Sigmoid colon (tissue), 7 donors: ENCODE data around the gene RIOK2. TPM values are rescaled to one million over a fixed set of nuclear protein-coding genes. Genes with fewer than 3 reads are reported as not detected.

ENCODE experiments used
- DNase-seq: peaks from one replicate; pipeline ENCODE4 v3.0.0-alpha.2; 2019
- H3K27ac ChIP-seq, 4 donors: fragments of 200-600 bp; sonication (generic); one replicate each; pipeline ENCODE4 v1.5.1; 2016 to 2019; ENCODE audit warnings: mild to moderate bottlenecking in 1 of 4
- H3K27me3 ChIP-seq, 3 donors: fragments of 200-600 bp; sonication (generic); one replicate each; pipeline ENCODE4 v1.5.1; 2019; ENCODE audit warnings: mild to moderate bottlenecking in 1 of 3
- H3K36me3 ChIP-seq, 4 donors: fragments of 200-600 bp; sonication (generic); one replicate each; pipeline ENCODE4 v1.5.1; 2016 to 2019
- H3K4me1 ChIP-seq, 4 donors: fragments of 200-600 bp; sonication (generic); one replicate each; pipeline ENCODE4 v1.5.1; 2017 to 2019
- H3K4me3 ChIP-seq, 4 donors: fragments of 200-600 bp; sonication (generic); one replicate each; pipeline ENCODE4 v1.5.1; 2017 to 2019; ENCODE audit warnings: mild to moderate bottlenecking in 2 of 4, moderate library complexity in 1 of 4
- H3K9me3 ChIP-seq, 4 donors: fragments of 200-600 bp in 3 of 4; sonication (generic) in 3 of 4; one replicate each; pipeline versions ENCODE4 v1.5.1 to v1.6.1; 2013 to 2019
- CTCF ChIP-seq, 4 experiments: fragments of 450-650 bp in 3 of 4; fragments of 200-600 bp in 1 of 4; IDR thresholded peaks; one replicate each; pipeline ENCODE4 v1.5.1; 2016 to 2019; ENCODE audit warnings: antibody characterized with exemption in 4 of 4, mild to moderate bottlenecking in 3 of 4, moderate library complexity in 2 of 4
- EP300 ChIP-seq, 4 donors: sonication (generic); formaldehyde crosslinking; IDR thresholded peaks; one replicate each; pipeline ENCODE4 v1.6.1; 2017; ENCODE audit warnings: antibody characterized with exemption in 4 of 4
- POLR2A ChIP-seq, 2 donors: fragments of 450-650 bp; IDR thresholded peaks; one replicate each; pipeline ENCODE4 v1.6.1; 2016; ENCODE audit warnings: antibody characterized with exemption in 2 of 2, mild to moderate bottlenecking in 2 of 2, moderate library complexity in 2 of 2
- POLR2AphosphoS5 ChIP-seq, 4 donors: sonication (generic); formaldehyde crosslinking; IDR thresholded peaks; one replicate each; pipeline ENCODE4 v1.6.1; 2017; ENCODE audit warnings: antibody characterized with exemption in 4 of 4
- WGBS, 2 donors: extraction: QIAGEN DNeasy Blood & Tissue Kit; methylation state at CpG; one replicate each; pipeline ENCODE4 v1.1.7; 2013; 5-methylcytosine and 5-hydroxymethylcytosine counted together
- intact Hi-C: fragments of 100-400 bp; cut with DNase I; formaldehyde crosslinking; loops from one replicate; pipeline ENCODE4 v1.15.1; 2023
- polyA plus RNA-seq, 3 donors: library from polyadenylated mRNA; stranded (reverse); fragments of 200-250 nt; gene quantifications; one replicate each; pipeline ENCODE4 v1.2.3, GENCODE V29; 2013
- total RNA-seq, 4 donors: library from RNA; depleted of rRNA; stranded (reverse); fragments of >200 nt; gene quantifications; one replicate each; pipeline ENCODE4 v1.1.0, GENCODE V29; 2016
- donor health status: healthy with polysubstance abuse.
- donor health status: Bipolar disorder and iron deficiency.
- donor health status: healthy.

The RIOK2 gene
- total and polyA plus RNA-seq, 7 donors: 7.8 to 28.0 (median 16.1) TPM

DNA sequence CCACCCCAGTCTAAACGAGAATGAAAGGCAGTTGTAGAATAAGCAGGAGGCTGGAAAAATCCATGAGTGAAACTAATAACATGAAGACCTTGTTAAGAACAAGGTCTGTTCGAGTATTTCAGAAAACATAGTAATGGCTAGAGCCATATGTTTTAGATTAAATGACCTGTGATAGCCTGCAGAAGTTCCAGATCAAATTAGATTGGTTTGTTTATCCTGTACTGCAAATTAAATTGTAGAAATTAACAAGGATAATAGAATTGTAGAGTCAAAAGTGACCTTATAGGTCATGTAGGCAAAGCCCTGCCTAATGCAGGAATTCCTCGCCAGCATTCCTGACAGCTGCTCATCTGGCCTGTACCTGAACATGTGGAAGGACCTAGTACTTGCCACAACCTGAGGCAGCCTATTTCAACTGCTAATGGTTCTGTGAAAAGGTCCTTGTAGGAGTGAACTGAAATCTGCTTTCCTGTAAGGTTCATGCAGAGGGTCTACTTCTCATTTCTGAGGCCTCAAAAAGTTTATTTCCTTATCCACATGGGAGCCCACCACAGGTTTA lies 57.8 kb downstream of the RIOK2 start:
- Histone ChIP-seq H3K4me1 (no peaks in the 10 kb centered on the region), H3K27me3 (no peaks in the 10 kb centered on the region), H3K9me3 (no peaks in the 10 kb centered on the region), H3K4me3 (no peak overlapping the region), H3K27ac (no peak overlapping the region), H3K36me3 (no peaks in the 10 kb centered on the region)
- TF ChIP-seq POLR2AphosphoS5 (IDR thresholded peaks at IDR 0.05) (no peak), EP300 (IDR thresholded peaks at IDR 0.05) (no peak), CTCF (IDR thresholded peaks at IDR 0.05) (no peak), POLR2A (IDR thresholded peaks at IDR 0.05) (no peak)
- 79 to 83% methylated on average over 3 of the region's 3 CpGs for WGBS, 2 donors
- intact Hi-C loops: no loop called here
- no peak for DNase-seq

DNA sequence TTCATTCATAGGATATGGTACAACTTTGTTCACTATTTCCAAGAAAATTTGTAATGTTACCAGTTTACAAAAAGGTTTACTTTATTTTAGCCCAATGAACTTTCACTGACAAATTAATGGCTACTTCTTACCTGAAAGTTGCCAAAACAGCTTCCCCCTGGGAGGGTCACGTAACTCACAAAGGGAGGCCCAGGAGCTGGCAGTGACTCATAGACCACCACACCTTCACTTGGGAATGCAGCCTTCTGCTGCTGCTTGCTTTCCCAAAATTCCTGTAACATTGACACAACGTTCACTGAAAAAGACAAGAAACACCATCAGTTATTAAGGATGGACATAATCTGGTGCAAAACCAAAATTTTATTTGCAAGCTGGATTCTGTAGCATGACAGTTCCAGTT lies 58.7 kb downstream of the RIOK2 start:
- Histone ChIP-seq H3K27ac (no peak overlapping the region), H3K4me1 (no peaks in the 10 kb centered on the region), H3K36me3 (no peaks in the 10 kb centered on the region), H3K27me3 (no peaks in the 10 kb centered on the region), H3K9me3 (no peaks in the 10 kb centered on the region), H3K4me3 (no peak overlapping the region)
- no peak for DNase-seq
- 86 to 89% methylated on average over 2 of the region's 2 CpGs for WGBS, 2 donors
- no peak for TF ChIP-seq POLR2A (IDR thresholded peaks at IDR 0.05)
- no peak for TF ChIP-seq EP300 (IDR thresholded peaks at IDR 0.05)
- no peak for TF ChIP-seq CTCF (IDR thresholded peaks at IDR 0.05)
- no peak for TF ChIP-seq POLR2AphosphoS5 (IDR thresholded peaks at IDR 0.05)
- intact Hi-C loops: no loop called here

- Histone ChIP-seq H3K4me3 (no peak overlapping the region), H3K9me3 (no peaks in the 10 kb centered on the region), H3K4me1 (no peaks in the 10 kb centered on the region), H3K27me3 (no peaks in the 10 kb centered on the region), H3K27ac (no peak overlapping the region), H3K36me3 (no peaks in the 10 kb centered on the region)
- intact Hi-C loops: no loop called here
- DNase-seq: no peak
- whole genome bisulfite sequencing, 2 donors: 93 to 96% methylated on average over 5 of the region's 5 CpGs
- no peak for TF ChIP-seq POLR2A (IDR thresholded peaks at IDR 0.05)
- TF ChIP-seq POLR2AphosphoS5 (IDR thresholded peaks at IDR 0.05): no peak
- no peak for TF ChIP-seq EP300 (IDR thresholded peaks at IDR 0.05)
- no peak for TF ChIP-seq CTCF (IDR thresholded peaks at IDR 0.05)
Measured at GRCh38 chr5:97121848-97122247, 61.2 kb downstream of the RIOK2 start.

DNA sequence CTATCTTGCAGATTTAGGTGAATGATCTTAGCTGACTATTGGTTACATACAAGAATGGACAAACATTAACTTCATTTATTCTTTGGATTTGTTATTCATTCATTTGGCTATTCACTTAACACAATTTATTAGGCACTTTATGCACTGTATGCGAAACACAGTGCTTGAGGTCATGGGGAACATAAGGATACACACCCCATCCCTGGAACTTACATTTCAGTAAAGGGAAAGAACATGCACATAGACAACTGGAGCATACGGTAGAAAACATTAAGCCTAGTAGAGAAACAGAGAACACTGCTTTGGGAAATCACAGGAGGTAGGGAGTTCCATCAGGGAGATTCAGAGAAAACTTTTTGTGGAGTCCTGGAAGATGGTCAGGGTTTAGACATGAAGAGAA lies 62.9 kb downstream of the RIOK2 start:
- no peaks in the 10 kb centered on the region for H3K9me3 ChIP-seq
- H3K4me3 ChIP-seq: no peak overlapping the region
- intact Hi-C loops: no loop called here
- no peak overlapping the region for H3K27ac ChIP-seq
- TF ChIP-seq CTCF (IDR thresholded peaks at IDR 0.05) (no peak), POLR2AphosphoS5 (IDR thresholded peaks at IDR 0.05) (no peak), POLR2A (IDR thresholded peaks at IDR 0.05) (no peak), EP300 (IDR thresholded peaks at IDR 0.05) (no peak)
- WGBS, 2 donors: 75 to 80% methylated on average over 2 of the region's 2 CpGs
- no peak for DNase-seq
- no peaks in the 10 kb centered on the region for H3K4me1 ChIP-seq
- no peaks in the 10 kb centered on the region for H3K27me3 ChIP-seq
- H3K36me3 ChIP-seq: no peaks in the 10 kb centered on the region

DNA sequence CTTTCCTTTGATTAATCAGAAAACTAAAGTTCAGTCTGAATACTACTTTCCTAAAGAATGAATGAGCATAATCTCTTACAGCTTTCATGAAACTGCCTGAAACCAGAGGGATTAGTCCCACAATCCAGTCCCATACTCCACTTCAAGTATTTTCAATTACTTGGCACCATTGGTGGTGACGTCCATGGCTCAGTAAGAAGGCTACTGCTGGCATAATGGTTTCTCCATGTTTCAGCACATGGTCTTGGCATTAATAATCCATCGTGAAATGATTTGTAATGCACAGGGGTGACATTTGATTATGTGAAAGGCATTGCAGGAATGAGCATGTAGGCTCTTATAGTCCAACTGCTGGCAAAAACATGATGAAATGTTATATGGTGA lies 64.0 kb downstream of the RIOK2 start:
- H3K4me1 ChIP-seq: no peaks in the 10 kb centered on the region
- intact Hi-C loops: no loop called here
- no peaks in the 10 kb centered on the region for H3K27me3 ChIP-seq
- WGBS, 2 donors: 89 to 95% methylated on average over 2 of the region's 2 CpGs
- H3K4me3 ChIP-seq: no peak overlapping the region
- H3K9me3 ChIP-seq: no peaks in the 10 kb centered on the region
- H3K27ac ChIP-seq: no peak overlapping the region
- H3K36me3 ChIP-seq: no peaks in the 10 kb centered on the region
- no peak for DNase-seq
- TF ChIP-seq POLR2A (IDR thresholded peaks at IDR 0.05) (no peak), CTCF (IDR thresholded peaks at IDR 0.05) (no peak), POLR2AphosphoS5 (IDR thresholded peaks at IDR 0.05) (no peak), EP300 (IDR thresholded peaks at IDR 0.05) (no peak)
